Loucy (cell line): ENCODE measurements around the gene MTHFSD.
A peak's percentile ranks its signal among the peaks of the same experiment; 100 is the strongest.

Experiments used
- H2AFZ ChIP-seq: fragments of 200-600 bp; sonication (generic); 2 replicates; pipeline ENCODE4 v1.6.0; 2016; ENCODE audit warnings: antibody characterized with exemption, mild to moderate bottlenecking, low read length, moderate library complexity
- H3F3A ChIP-seq: fragments of 200-600 bp; 2 replicates; pipeline ENCODE4 v1.6.0; 2016; ENCODE audit warnings: antibody characterized with exemption, low read depth, mild to moderate bottlenecking
- H3K27me3 ChIP-seq: fragments of 200-600 bp; sonication (generic); 2 replicates; pipeline ENCODE4 v1.6.1; 2014; ENCODE audit warnings: low read length, mild to moderate bottlenecking; ENCODE audit not compliant: insufficient read depth, poor library complexity, severe bottlenecking
- H3K36me3 ChIP-seq: fragments of 200-600 bp; sonication (generic); 2 replicates; pipeline ENCODE4 v1.6.1; 2016; ENCODE audit warnings: low read length; ENCODE audit not compliant: insufficient read depth
- H3K4me1 ChIP-seq: fragments of 200-600 bp; sonication (generic); 2 replicates; pipeline ENCODE4 v1.5.1; 2014; ENCODE audit warnings: low read length, mild to moderate bottlenecking; ENCODE audit not compliant: insufficient read depth, poor library complexity, severe bottlenecking
- H3K4me2 ChIP-seq: fragments of 200-600 bp; sonication (generic); 2 replicates; pipeline ENCODE4 v1.6.0; 2014; ENCODE audit warnings: antibody characterized with exemption, low read length, low read depth, mild to moderate bottlenecking; ENCODE audit not compliant: poor library complexity, severe bottlenecking
- H3K4me3 ChIP-seq: fragments of 200-600 bp; sonication (generic); 2 replicates; pipeline ENCODE4 v1.5.1; 2014; ENCODE audit warnings: low read length, mild to moderate bottlenecking, mixed read lengths; ENCODE audit not compliant: poor library complexity, severe bottlenecking
- H3K79me2 ChIP-seq: fragments of 200-600 bp; sonication (generic); 2 replicates; pipeline ENCODE4 v1.6.1; 2014; ENCODE audit warnings: low read length; ENCODE audit not compliant: insufficient read depth
- H3K9ac ChIP-seq: fragments of 200-600 bp; sonication (generic); 2 replicates; pipeline ENCODE4 v1.6.0; 2014; ENCODE audit warnings: mild to moderate bottlenecking, low read depth, low read length, moderate library complexity; ENCODE audit not compliant: poor library complexity, severe bottlenecking
- H3K9me2 ChIP-seq: fragments of 200-600 bp; sonication (generic); replicated peaks from 2 replicates; pipeline ENCODE4 v1.6.1; 2016; ENCODE audit warnings: low read depth, low read length, mixed read lengths
- H3K9me3 ChIP-seq: fragments of 200-600 bp; sonication (generic); 2 replicates; pipeline ENCODE4 v1.6.1; 2014; ENCODE audit warnings: mild to moderate bottlenecking, antibody characterized with exemption, low read length, low read depth; ENCODE audit not compliant: insufficient read depth
- H4K20me1 ChIP-seq: fragments of 200-600 bp; sonication (generic); 2 replicates; pipeline ENCODE4 v1.6.0; 2014; ENCODE audit warnings: antibody characterized with exemption, low read length, mild to moderate bottlenecking; ENCODE audit not compliant: insufficient read depth, poor library complexity, severe bottlenecking
- CTCF ChIP-seq: fragments of 200-600 bp; sonication (generic); conservative IDR thresholded peaks from 2 replicates; pipeline ENCODE4 v1.5.1; 2014; ENCODE audit warnings: mild to moderate bottlenecking, antibody characterized with exemption, low read length
- EZH2phosphoT487 ChIP-seq: fragments of 200-600 bp; IDR thresholded peaks from 2 replicates; pipeline ENCODE4 v1.6.1; 2018; ENCODE audit warnings: antibody characterized with exemption, mild to moderate bottlenecking, moderate library complexity, borderline replicate concordance

The MTHFSD gene

GRCh38 chr16:86549076-86549892 is 5.8 kb downstream of the MTHFSD start:
- Histone ChIP-seq H3K9ac (no peak overlapping the region), H3K9me2 (no peaks in the 10 kb centered on the region)
- TF ChIP-seq CTCF = peak; percentile 26; the same call in 1 of the 2 replicates
- TF ChIP-seq EZH2phosphoT487 = no peak

DNA sequence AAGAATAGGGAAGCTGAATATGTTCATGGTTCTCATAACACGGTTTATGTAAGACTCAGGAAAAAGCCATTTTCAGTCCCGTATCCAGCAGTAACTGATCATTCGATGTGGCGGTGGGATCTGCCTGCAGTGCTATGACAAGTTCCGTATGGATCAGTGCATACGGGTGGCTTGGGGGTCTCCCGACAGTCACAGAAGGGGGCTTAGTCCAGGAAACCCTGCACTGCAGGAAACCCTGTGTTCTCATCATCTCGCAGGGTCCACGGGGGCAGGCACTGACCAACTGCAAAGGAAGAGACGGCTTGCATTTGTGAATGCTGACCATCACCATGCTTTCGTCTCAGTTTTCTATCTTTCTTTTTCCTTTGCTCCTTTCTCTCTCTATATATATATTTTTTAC is 7.7 kb downstream of the MTHFSD start:
- no peaks in the 10 kb centered on the region for H4K20me1 ChIP-seq
- H3K9me2 ChIP-seq = no peaks in the 10 kb centered on the region
- no peak overlapping the region for H3K9ac ChIP-seq
- no peak overlapping the region for H2AFZ ChIP-seq
- no peaks in the 10 kb centered on the region for H3K36me3 ChIP-seq
- no peak overlapping the region for H3K4me3 ChIP-seq
- no peaks in the 10 kb centered on the region for H3F3A ChIP-seq
- H3K4me2 ChIP-seq = no peak overlapping the region
- H3K79me2 ChIP-seq = no peaks in the 10 kb centered on the region
- H3K4me1 ChIP-seq = no peaks in the 10 kb centered on the region
- H3K27me3 ChIP-seq = no peaks in the 10 kb centered on the region
- H3K9me3 ChIP-seq = no peaks in the 10 kb centered on the region
- TF ChIP-seq EZH2phosphoT487 (no peak), CTCF (no peak)

More at GRCh38 chr16:86549076-86549892, 5.8 kb downstream of the MTHFSD start:
- H3K9me3 ChIP-seq = no peaks in the 10 kb centered on the region
- no peak overlapping the region for H3K4me3 ChIP-seq
- H3K27me3 ChIP-seq = no peaks in the 10 kb centered on the region
- no peak overlapping the region for H3K4me2 ChIP-seq
- H3K79me2 ChIP-seq = peaks cover 3% of the 10 kb centered on the region
- H4K20me1 ChIP-seq = no peaks in the 10 kb centered on the region
- H3F3A ChIP-seq = no peaks in the 10 kb centered on the region
- H3K36me3 ChIP-seq = no peaks in the 10 kb centered on the region
- peaks cover 3% of the 10 kb centered on the region for H3K4me1 ChIP-seq
- no peak overlapping the region for H2AFZ ChIP-seq

DNA sequence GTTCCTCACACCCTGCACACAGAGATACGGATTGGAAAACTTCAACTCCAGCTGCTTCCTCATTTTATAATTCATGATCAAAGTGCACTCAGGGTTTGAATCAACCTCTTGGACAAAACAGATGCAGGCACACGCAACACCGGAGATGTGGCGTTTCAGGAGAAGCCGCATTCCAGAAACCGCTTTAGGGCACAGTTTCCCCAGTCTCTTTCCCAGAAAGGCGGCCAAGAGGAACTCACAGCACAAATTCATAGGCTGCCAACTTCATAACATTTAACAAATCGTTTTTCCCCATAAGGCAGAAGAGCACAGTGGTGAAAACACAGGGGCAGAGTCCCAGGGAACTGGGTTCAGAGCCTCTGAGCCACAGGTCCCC is 8.4 kb downstream of the MTHFSD start:
- no peak overlapping the region for H3K9ac ChIP-seq
- H3K9me3 ChIP-seq = no peaks in the 10 kb centered on the region
- no peaks in the 10 kb centered on the region for H3K27me3 ChIP-seq
- no peak for TF ChIP-seq EZH2phosphoT487
- no peaks in the 10 kb centered on the region for H3K4me1 ChIP-seq
- no peaks in the 10 kb centered on the region for H4K20me1 ChIP-seq
- H3K4me2 ChIP-seq = no peak overlapping the region
- no peak overlapping the region for H3K4me3 ChIP-seq
- no peaks in the 10 kb centered on the region for H3K9me2 ChIP-seq
- no peaks in the 10 kb centered on the region; the same call in 1 of the 2 replicates for H3K36me3 ChIP-seq
- H2AFZ ChIP-seq = no peak overlapping the region
- H3K79me2 ChIP-seq = no peaks in the 10 kb centered on the region
- H3F3A ChIP-seq = no peaks in the 10 kb centered on the region
